Measurements from ENCODE around the gene JKAMP. TPM values are rescaled to one million over a fixed set of nuclear protein-coding genes. Genes with fewer than 3 reads are reported as not detected.
A peak's percentile ranks its signal among the peaks of the same experiment; 100 is the strongest.

The JKAMP gene
- total RNA-seq, 1 experiment from 2014 or later = 29.7 TPM

DNA sequence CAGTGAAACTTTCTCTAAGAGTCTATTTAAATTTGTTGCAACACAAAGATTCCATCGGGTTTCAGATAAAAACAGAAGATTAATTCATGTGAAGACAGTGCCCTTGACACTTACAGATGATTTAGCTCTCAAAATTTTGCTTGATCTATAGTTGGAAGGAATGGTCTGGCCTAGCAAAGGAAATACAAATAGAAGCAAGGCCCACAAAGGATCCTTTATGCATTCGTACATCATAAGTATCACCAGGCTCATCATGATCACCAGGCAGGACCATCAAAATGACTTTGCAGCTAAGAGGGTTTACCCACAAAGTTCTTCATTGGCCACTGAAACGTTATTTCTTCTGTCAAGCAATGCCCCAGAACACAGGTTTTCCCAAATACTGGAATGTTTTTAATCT lies 24.8 kb downstream of the JKAMP start:
- TF ChIP-seq, protein P1, sequence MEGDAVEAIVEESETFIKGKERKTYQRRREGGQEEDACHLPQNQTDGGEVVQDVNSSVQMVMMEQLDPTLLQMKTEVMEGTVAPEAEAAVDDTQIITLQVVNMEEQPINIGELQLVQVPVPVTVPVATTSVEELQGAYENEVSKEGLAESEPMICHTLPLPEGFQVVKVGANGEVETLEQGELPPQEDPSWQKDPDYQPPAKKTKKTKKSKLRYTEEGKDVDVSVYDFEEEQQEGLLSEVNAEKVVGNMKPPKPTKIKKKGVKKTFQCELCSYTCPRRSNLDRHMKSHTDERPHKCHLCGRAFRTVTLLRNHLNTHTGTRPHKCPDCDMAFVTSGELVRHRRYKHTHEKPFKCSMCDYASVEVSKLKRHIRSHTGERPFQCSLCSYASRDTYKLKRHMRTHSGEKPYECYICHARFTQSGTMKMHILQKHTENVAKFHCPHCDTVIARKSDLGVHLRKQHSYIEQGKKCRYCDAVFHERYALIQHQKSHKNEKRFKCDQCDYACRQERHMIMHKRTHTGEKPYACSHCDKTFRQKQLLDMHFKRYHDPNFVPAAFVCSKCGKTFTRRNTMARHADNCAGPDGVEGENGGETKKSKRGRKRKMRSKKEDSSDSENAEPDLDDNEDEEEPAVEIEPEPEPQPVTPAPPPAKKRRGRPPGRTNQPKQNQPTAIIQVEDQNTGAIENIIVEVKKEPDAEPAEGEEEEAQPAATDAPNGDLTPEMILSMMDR (IDR thresholded peaks at IDR 0.05; ENCODE audit: unreplicated experiment) = no peak
- no peak overlapping the region for H3K4me3 Mint-ChIP-seq (ENCODE audit: unreplicated experiment)
- BruUV-seq (replicated peaks) = no TSS peak
- H3K27me3 Mint-ChIP-seq (ENCODE audit: insufficient read depth, unreplicated experiment) = no peaks in the 10 kb centered on the region
- peaks cover 10% of the 10 kb centered on the region for H3K36me3 Mint-ChIP-seq (ENCODE audit: insufficient read depth, unreplicated experiment)
- intact Hi-C loops (cut with micrococcal nuclease) = loop anchor here (10.0 kb wide), 2 partner anchors 66 to 176 kb away; partner anchors contain the start of gene CCDC175
- CTCF ChIA-PET = interaction anchor here (0.6 to 4.3 kb wide), 3 partner anchors 82 to 392 kb away, joined by 3 to 45 read pairs (median 20); no protein-coding TSS in a partner anchor
- POLR2A ChIA-PET = interaction anchor here (0.5 kb wide), 2 partner anchors 12 to 384 kb away, joined by 3 read pairs; no protein-coding TSS in a partner anchor
- H3K4me1 Mint-ChIP-seq (ENCODE audit: insufficient read depth, unreplicated experiment) = no peaks in the 10 kb centered on the region
- no peak overlapping the region for H3K27ac Mint-ChIP-seq (ENCODE audit: low read depth, unreplicated experiment)
- DNase-seq (ENCODE audit: unreplicated experiment) = no peak
- no peaks in the 10 kb centered on the region for H3K9me3 Mint-ChIP-seq (ENCODE audit: unreplicated experiment)

DNA sequence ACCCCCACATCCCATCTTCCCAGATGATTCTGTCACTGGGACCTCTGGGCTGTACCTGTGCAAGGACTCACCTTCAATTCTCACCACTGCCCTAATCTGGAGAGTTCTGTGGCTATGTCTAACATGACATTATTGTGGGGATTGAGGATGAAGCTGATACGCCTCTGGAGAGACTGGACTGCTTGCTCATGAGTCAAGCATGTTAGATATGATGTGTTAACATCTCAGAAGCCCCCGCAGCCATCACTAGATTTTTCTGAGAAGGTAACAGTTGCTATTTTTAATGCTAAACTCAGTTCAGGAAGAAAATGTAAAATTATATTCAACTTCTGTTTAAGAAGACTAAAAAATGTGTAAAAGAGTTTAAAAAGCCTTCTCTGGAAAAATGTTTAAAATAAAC lies 25.7 kb downstream of the JKAMP start:
- TF ChIP-seq, protein P1 (IDR thresholded peaks at IDR 0.05; ENCODE audit: unreplicated experiment) = no peak
- Mint-ChIP-seq H3K4me1 (ENCODE audit: insufficient read depth, unreplicated experiment) (no peaks in the 10 kb centered on the region), H3K27ac (ENCODE audit: low read depth, unreplicated experiment) (no peak overlapping the region), H3K9me3 (ENCODE audit: unreplicated experiment) (no peaks in the 10 kb centered on the region), H3K36me3 (ENCODE audit: insufficient read depth, unreplicated experiment) (peaks cover 11% of the 10 kb centered on the region), H3K4me3 (ENCODE audit: unreplicated experiment) (no peak overlapping the region), H3K27me3 (ENCODE audit: insufficient read depth, unreplicated experiment) (no peaks in the 10 kb centered on the region)
- POLR2A ChIA-PET = interaction anchor here (0.6 kb wide), 1 partner anchor 14 kb away, joined by 3 read pairs; no protein-coding TSS in a partner anchor
- intact Hi-C loops (cut with micrococcal nuclease) = no loop called here
- no peak for DNase-seq (ENCODE audit: unreplicated experiment)
- BruUV-seq (replicated peaks) = no TSS peak
- CTCF ChIA-PET = interaction anchor here (1.0 to 4.3 kb wide), 2 partner anchors 10 to 387 kb away, joined by 3 to 45 read pairs; no protein-coding TSS in a partner anchor

DNA sequence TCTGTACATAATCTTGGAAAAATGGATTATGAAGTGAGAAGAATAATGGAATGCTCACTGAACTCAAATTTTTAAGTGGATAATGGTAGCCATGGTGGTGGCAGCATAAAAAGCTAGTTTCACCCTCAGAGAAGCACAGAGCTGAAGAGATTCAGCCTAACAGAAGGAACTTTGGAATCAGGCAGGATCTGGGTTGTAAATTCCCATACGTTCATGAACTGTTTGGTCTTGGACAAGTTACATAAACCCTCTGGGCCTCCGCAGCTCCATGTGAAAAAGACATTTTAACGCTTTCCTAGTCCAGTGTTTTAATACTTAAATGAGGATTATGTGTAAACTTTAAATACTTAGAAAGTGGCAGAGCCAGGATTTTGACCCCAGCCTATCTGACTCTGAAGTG lies 26.6 kb downstream of the JKAMP start:
- H3K4me3 Mint-ChIP-seq (ENCODE audit: unreplicated experiment) = no peak overlapping the region
- no peaks in the 10 kb centered on the region for H3K4me1 Mint-ChIP-seq (ENCODE audit: insufficient read depth, unreplicated experiment)
- ChIA-PET CTCF (interaction anchor here (1.0 kb wide), 1 partner anchor 11 kb away, joined by 3 read pairs; no protein-coding TSS in a partner anchor), POLR2A (no interaction called here)
- no peak for DNase-seq (ENCODE audit: unreplicated experiment)
- H3K27ac Mint-ChIP-seq (ENCODE audit: low read depth, unreplicated experiment) = no peak overlapping the region
- TF ChIP-seq, protein P1 (IDR thresholded peaks at IDR 0.05; ENCODE audit: unreplicated experiment) = no peak
- H3K36me3 Mint-ChIP-seq (ENCODE audit: insufficient read depth, unreplicated experiment) = peaks cover 11% of the 10 kb centered on the region
- BruUV-seq (replicated peaks) = no TSS peak
- H3K27me3 Mint-ChIP-seq (ENCODE audit: insufficient read depth, unreplicated experiment) = no peaks in the 10 kb centered on the region
- H3K9me3 Mint-ChIP-seq (ENCODE audit: unreplicated experiment) = no peaks in the 10 kb centered on the region
- intact Hi-C loops (cut with micrococcal nuclease) = no loop called here

DNA sequence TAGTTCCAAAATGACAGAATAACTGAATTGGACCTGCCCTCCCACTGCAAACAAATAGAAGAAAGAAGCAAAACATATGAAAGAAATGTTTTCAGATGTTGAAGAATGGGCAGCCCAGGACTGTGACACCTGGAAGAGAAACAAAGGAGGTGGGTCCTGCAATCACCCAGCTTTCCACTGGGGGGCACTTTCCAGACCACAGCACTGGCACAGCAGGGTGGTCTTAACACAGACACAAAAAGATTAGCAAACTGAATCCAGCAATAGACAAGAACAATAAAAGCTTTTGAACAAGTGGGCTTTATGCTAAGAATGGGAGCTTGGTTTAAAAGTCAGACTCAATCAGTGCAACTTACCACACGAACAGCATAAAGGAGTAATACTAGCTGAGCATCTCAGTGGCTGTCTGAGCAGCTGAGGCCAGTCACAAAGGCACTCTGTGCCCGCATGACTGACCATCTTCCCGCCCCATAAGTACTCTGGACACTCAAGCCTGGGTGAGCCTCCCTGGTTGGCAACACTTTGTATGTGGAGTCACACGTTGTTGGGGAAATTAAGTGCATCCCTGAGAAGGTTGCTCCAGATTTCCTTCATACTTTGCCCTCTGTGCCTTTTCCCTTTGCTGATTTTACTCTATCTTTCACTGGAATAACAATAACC lies 27.7 kb downstream of the JKAMP start:
- H3K27me3 Mint-ChIP-seq (ENCODE audit: insufficient read depth, unreplicated experiment) = no peaks in the 10 kb centered on the region
- H3K4me1 Mint-ChIP-seq (ENCODE audit: insufficient read depth, unreplicated experiment) = no peaks in the 10 kb centered on the region
- peak; percentile 4 for DNase-seq (ENCODE audit: unreplicated experiment)
- no peaks in the 10 kb centered on the region for H3K9me3 Mint-ChIP-seq (ENCODE audit: unreplicated experiment)
- peaks cover 11% of the 10 kb centered on the region for H3K36me3 Mint-ChIP-seq (ENCODE audit: insufficient read depth, unreplicated experiment)
- TF ChIP-seq, protein P1 (IDR thresholded peaks at IDR 0.05; ENCODE audit: unreplicated experiment) = peak; percentile 33
- H3K4me3 Mint-ChIP-seq (ENCODE audit: unreplicated experiment) = no peak overlapping the region
- intact Hi-C loops (cut with micrococcal nuclease) = loop anchor here (1.0 kb wide), 1 partner anchor 385 kb away; no protein-coding TSS in a partner anchor
- H3K27ac Mint-ChIP-seq (ENCODE audit: low read depth, unreplicated experiment) = no peak overlapping the region
- POLR2A ChIA-PET = interaction anchor here (1.5 kb wide), 1 partner anchor 28 kb away, joined by 7 read pairs; the partner anchor contains the start of genes JKAMP and L3HYPDH
- no TSS peak for BruUV-seq (replicated peaks)
- CTCF ChIA-PET = interaction anchor here (0.6 to 0.9 kb wide), 3 partner anchors 378 to 968 kb away, joined by 3 read pairs; no protein-coding TSS in a partner anchor

Data from MCF 10A (cell line).